C4-2B (cell line): ENCODE measurements around the gene M1AP.

Experiments
- H3K27ac ChIP-seq: fragments of 450-650 bp; 2 replicates; pipeline ENCODE4 v1.5.1; 2017
- ZFX ChIP-seq: fragments of 450-650 bp; IDR thresholded peaks from 2 replicates; pipeline ENCODE4 v1.6.1; 2017
- TF ChIP-seq, protein P1 (sequence below): fragments of 450-650 bp; conservative IDR thresholded peaks from 2 replicates; pipeline ENCODE4 v1.5.1; 2017; ENCODE audit warnings: mild to moderate bottlenecking

M1AP gene

GRCh38 chr2:74575320-74575719 is 72.8 kb downstream of the M1AP start:
- H3K27ac ChIP-seq, result no peak overlapping the region
- no peak for TF ChIP-seq ZFX
- TF ChIP-seq, protein P1, sequence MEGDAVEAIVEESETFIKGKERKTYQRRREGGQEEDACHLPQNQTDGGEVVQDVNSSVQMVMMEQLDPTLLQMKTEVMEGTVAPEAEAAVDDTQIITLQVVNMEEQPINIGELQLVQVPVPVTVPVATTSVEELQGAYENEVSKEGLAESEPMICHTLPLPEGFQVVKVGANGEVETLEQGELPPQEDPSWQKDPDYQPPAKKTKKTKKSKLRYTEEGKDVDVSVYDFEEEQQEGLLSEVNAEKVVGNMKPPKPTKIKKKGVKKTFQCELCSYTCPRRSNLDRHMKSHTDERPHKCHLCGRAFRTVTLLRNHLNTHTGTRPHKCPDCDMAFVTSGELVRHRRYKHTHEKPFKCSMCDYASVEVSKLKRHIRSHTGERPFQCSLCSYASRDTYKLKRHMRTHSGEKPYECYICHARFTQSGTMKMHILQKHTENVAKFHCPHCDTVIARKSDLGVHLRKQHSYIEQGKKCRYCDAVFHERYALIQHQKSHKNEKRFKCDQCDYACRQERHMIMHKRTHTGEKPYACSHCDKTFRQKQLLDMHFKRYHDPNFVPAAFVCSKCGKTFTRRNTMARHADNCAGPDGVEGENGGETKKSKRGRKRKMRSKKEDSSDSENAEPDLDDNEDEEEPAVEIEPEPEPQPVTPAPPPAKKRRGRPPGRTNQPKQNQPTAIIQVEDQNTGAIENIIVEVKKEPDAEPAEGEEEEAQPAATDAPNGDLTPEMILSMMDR, result no peak

GRCh38 chr2:74573747-74574562 is 74.2 kb downstream of the M1AP start:
- no peak overlapping the region for H3K27ac ChIP-seq
- TF ChIP-seq ZFX, result no peak
- TF ChIP-seq, protein P1, result no peak

DNA sequence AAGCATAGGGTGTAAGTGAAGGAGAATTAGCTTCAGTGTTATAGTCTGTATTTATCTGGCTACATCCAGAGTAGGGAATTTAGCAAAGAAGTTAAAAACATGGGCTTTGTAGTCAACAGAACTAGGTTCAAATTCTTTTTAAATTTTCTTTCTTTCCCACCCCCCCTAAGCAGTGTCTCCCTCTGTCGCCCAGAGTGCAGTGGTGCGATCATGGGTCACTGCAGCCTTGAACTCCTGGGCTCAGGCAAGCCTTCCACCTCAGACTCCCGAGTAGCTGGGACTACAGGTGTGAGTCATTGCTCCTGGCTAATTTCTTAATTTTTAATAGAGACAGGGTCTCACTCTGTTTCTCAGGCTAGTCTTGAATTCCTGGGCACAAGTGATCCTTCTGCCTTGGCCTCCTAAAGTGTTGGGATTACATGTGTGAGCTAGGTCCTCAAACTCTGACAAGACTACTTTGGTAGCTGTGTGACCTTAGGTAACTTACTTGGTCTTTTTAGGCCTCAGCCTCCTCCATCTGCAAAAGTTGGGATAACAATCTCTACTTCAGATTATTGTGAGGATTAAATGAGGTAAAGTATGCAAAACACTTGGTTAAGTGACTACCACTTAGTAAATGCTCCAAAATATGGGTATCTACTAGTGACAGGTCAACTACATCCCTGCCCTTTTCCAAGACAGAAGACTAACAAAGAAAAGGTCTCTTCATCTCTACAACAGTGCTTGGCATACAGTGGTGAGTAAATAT is 75.8 kb downstream of the M1AP start:
- TF ChIP-seq ZFX, result no peak
- TF ChIP-seq, protein P1, result no peak
- no peak overlapping the region for H3K27ac ChIP-seq

DNA sequence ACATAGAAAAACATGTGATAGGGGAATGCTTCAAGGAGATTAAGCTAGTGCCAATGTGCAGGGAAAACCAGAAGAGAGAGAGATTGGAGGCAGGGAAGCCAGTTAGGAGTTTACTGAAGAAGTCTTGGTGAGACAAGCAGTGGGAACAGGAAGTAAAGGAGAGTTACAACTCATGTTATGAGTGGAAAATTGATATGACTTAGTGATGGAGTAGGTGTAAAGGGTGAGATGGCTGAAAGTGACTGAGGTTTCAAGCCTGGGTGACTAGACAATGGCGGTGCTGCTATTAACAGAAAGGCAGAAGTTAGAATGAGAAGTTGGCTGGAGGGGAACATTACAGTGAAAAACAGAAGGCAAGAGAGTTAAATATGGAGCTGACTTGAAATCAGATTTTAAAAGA is 77.1 kb downstream of the M1AP start:
- no peak overlapping the region for H3K27ac ChIP-seq
- no peak for TF ChIP-seq ZFX
- TF ChIP-seq, protein P1, result no peak

- no peak for TF ChIP-seq ZFX
- TF ChIP-seq, protein P1, result no peak
- no peak overlapping the region for H3K27ac ChIP-seq
Observed at GRCh38 chr2:74569686-74570085, 78.4 kb downstream of the M1AP start.

- no peak for TF ChIP-seq ZFX
- TF ChIP-seq, protein P1, result no peak
- no peak overlapping the region for H3K27ac ChIP-seq
Observed at GRCh38 chr2:74567881-74568280, 80.2 kb downstream of the M1AP start.

GRCh38 chr2:74566754-74567085 is 81.4 kb downstream of the M1AP start:
- no peak for TF ChIP-seq ZFX
- TF ChIP-seq, protein P1, result no peak
- H3K27ac ChIP-seq, result no peak overlapping the region
